RWPE1 (cell line): ENCODE data around the gene KCTD1.

Source experiments
- CTCF ChIA-PET: fragments of 350-600 bp; sonication (Branson Sonifier 250); formaldehyde crosslinking; extraction: SDS; loops from one replicate; lab custom pipeline; 2021; lab: Yijun Ruan, JAX
- POLR2A ChIA-PET: fragments of 400-600 bp; formaldehyde crosslinking; extraction: SDS; loops from one replicate; lab custom pipeline; 2020; ENCODE audit warnings: antibody characterized with exemption; ENCODE audit not compliant: low non-redundant PET; lab: Yijun Ruan, JAX
- DNase-seq: peaks from one replicate; pipeline ENCODE4 v3.0.0; 2012; ENCODE audit warnings: low spot score
- H3K27ac ChIP-seq: fragments of 450-650 bp; 2 replicates; pipeline ENCODE4 v1.5.1; 2017
- CTCF ChIP-seq: fragments of 450-650 bp; conservative IDR thresholded peaks from 2 replicates; pipeline ENCODE4 v1.5.1; 2017; ENCODE audit warnings: low read depth, mild to moderate bottlenecking

KCTD1 gene

GRCh38 chr18:26562568-26562967, 14.2 kb upstream of the KCTD1 start:
- no peak overlapping the region for H3K27ac ChIP-seq
- POLR2A ChIA-PET: no interaction called here
- no peak for DNase-seq
- CTCF ChIA-PET: no interaction called here
- no peak for TF ChIP-seq CTCF

- CTCF ChIA-PET: no interaction called here
- TF ChIP-seq CTCF: no peak
- H3K27ac ChIP-seq: no peak overlapping the region
- no peak for DNase-seq
- POLR2A ChIA-PET: no interaction called here
Observed at GRCh38 chr18:26561769-26562168, 13.4 kb upstream of the KCTD1 start.

- POLR2A ChIA-PET: no interaction called here
- CTCF ChIA-PET: no interaction called here
Observed at GRCh38 chr18:26556573-26556972, 8.2 kb upstream of the KCTD1 start.

GRCh38 chr18:26555804-26556553, 7.6 kb upstream of the KCTD1 start:
- no peak for TF ChIP-seq CTCF

More at GRCh38 chr18:26556573-26556972, 8.2 kb upstream of the KCTD1 start:
- TF ChIP-seq CTCF: no peak
- DNase-seq: no peak
- no peak overlapping the region for H3K27ac ChIP-seq

GRCh38 chr18:26553943-26554342, 5.6 kb upstream of the KCTD1 start:
- no peak overlapping the region for H3K27ac ChIP-seq
- POLR2A ChIA-PET: no interaction called here
- no peak for DNase-seq
- no peak for TF ChIP-seq CTCF
- CTCF ChIA-PET: no interaction called here

More at GRCh38 chr18:26555804-26556553, 7.6 kb upstream of the KCTD1 start:
- H3K27ac ChIP-seq: no peak overlapping the region
- ChIA-PET CTCF (no interaction called here), POLR2A (no interaction called here)
- DNase-seq: no peak

- ChIA-PET POLR2A (no interaction called here), CTCF (interaction anchor here (0.7 kb wide), 1 partner anchor 649 kb away, joined by 4 read pairs; no protein-coding TSS in a partner anchor)
- DNase-seq: no peak
- no peak for TF ChIP-seq CTCF
- no peak overlapping the region for H3K27ac ChIP-seq
Observed at GRCh38 chr18:26551695-26552081, 3.3 kb upstream of the KCTD1 start.
